HG03432 (cell line): ENCODE measurements around the gene PLAAT5.

Experiments
- ATAC-seq: cut with Tn5 transposase; IDR thresholded peaks from one replicate; pipeline ENCODE4 v1.9.1; 2021; ENCODE audit warnings: mild to moderate bottlenecking, moderate library complexity; ENCODE audit not compliant: unreplicated experiment

Gene PLAAT5

DNA sequence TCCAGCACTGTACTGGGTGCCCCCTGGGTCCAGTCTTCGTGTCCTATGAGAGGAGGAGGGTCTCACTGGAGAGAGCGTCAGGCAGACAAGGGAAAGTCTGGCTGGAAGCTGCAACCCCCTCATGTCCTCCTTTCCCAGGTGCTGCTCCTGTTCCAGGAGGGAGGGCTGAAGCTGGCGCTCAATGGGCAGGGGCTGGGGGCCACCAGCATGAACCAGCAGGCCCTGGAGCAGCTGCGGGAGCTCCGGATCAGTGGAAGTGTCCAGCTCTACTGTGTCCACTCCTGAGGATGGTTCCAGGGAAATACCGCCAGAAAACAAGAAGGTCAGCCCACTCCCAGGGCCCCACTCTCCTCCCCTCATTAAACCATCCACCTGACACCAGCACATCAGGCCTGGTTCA lies 25.1 kb upstream of the PLAAT5 start:
- no peak for ATAC-seq

DNA sequence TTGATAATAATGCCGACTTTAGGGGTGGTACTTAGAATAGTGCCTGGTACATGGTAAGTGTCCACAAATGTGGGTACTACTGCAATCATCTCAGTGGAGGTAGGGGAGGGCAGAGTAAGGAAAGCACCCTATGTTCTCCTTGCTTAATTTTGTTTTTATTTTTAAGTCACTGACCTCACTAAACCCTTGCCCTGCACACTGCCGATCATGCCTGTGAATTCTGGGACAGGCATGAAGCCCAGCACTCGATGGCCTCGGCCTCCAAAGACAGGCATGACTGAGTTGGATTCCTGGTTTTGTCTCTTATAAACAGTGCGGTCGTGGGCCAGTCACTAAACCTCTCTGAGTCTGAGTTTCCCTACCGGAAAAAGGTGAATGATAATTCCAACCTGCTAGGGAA lies 21.8 kb upstream of the PLAAT5 start:
- no peak for ATAC-seq

DNA sequence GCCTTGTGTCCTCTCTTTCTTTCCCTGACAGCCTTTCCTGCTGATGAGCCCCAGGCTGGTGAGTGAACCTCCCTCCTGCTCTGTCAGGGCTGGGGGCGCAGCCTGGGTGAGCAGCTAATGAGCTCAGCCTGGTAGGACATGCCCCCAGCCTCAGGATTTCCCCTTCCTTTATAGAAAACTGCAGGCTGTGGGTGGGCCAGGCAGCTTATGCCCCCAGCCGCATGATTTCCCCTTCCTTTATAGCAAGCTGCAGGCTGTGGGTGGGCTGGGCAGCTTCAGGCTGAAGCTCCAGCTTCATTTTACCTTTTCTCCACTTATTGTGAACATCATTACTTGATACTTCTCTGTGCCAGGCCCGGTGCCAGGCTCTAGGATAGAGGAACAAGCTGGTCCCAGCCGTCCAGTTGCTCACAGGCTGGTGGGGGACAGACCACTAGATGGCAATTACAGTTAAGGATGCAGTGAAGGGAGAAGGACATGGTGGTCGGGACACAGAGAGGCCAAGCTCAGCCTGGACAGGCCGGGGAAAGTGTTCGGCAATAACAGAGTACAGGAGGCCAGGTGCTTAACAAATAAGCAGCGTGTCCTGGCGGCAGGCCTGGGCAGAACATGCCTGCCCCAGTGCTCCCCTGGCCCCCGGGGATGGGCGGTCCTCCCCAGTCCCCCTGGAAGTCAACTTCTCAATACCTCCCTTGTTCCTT lies 20.2 kb upstream of the PLAAT5 start:
- ATAC-seq = no peak

DNA sequence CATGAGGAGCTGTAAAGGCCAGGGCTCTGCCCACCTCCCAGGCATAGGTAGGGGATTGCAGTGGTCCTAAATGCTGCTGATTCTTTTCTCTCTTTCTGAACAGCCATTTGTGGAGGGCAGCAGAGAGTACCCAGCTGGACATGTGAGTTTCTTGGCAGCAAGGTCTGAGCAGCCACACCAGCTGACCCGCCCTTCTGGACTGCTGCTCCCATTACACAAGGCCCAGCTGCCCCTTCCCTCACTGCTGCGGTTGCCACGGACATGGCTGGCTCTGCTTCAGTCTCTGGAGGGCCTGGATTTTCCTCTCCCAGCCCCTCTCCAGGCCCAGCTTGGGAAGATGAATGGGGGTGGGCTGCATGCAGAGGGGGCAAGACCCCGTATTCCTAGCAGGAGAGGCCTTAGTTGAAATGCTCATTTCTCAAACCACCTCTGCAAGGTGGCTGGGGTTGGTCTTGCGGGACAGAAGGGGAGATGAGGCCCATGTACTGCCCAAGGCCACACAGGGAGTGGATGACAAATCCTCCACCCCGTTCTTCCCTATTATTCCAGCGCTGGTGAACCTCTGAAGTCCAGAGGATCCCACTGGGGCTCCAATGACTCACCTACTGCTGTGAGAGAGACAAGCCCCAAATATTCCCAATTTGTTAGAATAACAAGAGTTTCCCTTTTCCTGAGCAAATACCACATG lies 19.5 kb upstream of the PLAAT5 start:
- no peak for ATAC-seq

DNA sequence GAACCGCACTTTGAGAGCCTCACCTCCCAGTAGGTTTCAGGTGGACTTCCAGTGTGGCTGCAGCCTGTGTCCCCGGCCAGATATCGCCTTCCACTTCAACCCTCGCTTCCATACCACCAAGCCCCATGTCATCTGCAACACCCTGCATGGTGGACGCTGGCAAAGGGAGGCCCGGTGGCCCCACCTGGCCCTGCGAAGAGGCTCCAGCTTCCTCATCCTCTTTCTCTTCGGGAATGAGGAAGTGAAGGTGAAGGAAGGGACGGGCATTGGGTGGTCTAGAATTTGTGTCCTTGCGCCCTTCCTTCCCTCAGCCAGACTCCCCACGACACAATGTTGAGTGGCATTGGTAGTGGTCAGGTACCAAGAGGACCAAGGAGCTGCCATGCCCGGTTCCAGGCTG lies 17.8 kb upstream of the PLAAT5 start:
- no peak for ATAC-seq

DNA sequence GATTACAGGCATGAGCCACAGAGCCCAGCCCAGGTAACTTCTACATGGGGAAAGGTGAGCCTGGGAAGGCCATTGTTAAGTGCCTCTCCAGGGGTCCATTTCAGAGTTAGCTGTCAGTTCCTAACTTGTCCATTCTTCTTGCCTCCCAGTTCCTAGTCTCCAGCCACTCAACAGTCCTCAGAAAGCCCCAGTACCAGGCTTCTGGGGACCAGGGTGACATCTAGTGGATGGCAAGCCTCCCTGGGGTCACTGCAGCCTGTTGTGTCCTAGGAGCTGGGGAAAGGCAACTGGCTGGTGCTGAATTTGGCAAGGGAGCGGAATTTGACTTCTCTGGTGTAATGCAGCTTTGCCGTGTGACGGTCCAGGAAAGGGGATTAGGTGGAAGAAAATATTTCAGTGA lies 17.0 kb upstream of the PLAAT5 start:
- no peak for ATAC-seq

DNA sequence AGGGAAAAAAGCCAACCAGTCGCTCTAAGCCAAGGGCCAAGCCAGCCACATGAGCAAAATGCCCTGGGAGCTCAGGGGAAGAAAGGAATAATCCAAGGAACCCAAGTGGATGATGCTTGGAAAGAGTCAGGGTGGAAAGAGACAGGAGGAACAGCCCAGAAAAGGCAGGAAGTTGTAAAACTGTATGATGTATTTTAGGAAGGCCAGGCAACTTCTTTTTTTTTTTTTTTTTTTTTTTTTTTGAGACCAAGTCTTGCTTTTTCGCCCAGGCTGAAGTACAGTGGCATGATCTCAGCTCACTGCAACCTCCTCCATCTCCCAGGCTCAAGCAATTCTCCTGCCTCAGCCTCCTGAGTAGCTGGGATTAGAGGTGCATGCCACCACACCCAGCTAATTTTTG lies 16.5 kb upstream of the PLAAT5 start:
- ATAC-seq = no peak

DNA sequence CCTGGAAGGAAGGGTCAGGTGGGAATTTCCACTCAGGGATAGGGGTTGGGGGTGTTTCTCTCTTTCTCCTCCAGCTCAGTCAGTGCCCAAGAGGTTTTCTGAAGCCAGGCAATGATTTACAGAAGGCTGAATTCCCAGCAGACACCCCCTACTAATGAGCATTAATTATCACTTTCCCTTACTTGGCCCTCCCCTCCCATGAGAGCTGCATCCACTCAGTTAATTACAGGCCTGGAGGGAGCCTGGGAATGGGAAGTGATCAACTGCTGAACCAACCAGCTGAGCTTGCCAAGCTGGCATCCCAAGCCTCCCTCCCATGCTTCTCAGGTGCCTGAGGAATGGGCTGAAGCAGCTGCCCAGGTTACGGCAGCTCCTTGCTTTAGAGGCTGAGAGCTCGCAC lies 15.9 kb upstream of the PLAAT5 start:
- ATAC-seq = no peak

DNA sequence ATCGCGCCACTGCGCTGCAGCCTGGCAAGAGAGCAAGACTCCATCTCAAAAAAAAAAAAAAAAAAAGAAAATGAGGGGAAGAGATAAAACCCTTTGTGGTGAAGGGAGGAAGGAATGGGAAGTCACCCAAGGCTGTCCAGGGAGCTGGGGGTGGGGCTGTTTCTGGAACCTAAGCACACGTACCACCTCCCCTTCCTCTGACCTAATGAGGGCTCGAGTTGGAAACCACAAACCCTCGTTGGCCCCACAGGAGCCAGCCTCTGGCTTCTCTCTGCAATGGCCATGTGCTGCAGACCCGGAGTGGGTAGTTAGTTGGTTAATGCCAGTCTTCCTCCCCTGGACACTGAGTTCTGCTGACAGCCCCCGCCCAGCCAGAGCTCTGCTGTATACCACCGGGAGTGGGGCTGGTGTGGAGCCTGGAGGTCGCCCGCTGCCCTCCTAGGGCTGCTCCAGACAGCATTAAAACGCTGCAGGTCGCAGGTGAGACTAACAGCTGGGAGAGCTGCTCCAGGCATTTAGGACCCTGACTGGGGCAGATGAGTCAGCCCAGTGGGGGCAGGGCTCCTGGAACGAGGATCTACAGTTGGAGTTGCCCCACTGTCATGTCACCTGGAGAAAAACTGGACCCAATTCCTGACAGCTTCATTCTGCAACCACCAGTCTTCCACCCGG lies 15.0 kb upstream of the PLAAT5 start, which contains the start of gene LGALS12:
LGALS12 (plus strand) TSS at position 228 of the 672 bp plus-strand sequence; CDS start at position 603, 375 bp downstream.
- ATAC-seq = no peak

DNA sequence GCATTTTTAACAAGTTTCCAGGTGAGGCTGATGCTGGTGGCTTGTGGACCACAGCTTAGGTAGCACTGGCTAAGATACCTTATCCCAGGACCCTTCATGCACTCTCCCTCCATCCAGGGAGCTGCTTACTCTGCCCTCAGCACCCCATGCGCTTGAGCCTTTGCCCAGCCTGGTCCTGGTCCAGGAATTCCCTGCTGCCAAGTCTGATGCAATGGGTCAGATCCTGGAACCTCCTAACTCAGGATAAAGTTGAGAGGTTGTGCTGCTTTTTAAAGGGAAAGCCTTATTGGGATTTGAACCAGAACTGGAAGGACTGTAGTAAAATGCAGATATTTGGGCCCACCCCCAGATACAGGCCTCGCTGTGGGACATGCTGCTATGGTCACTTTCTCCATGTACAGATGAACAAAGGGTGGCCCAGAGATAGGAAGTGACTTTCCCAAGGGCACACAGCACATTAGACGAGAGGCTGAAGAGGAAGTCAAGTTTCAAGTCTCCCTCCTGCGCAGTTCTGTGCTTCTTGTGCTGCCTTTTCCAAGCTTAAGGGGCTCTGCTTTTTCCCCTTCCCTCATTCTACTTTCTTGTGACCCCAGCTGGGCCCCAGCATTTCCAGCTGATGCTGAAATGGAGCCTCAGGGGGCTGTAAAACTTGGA lies 14.1 kb upstream of the PLAAT5 start:
- ATAC-seq = no peak

DNA sequence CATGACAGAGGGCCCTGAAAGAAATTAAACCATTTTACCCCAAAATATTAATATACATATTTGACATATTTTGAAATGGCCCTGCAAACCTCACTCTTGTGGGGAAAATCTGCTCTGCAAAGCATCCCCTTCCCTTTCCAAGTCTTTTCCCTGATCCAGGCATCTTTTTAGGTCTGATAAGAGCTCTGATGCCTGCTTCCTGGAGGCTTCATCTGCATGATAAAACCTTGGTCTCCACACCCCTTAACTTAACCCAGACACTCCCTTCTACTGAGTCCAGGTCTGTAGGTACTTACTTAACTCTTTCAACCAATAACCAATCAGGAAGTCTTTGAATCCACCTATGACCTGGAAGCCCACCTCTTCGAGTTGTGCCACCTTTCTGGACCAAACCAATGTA lies 13.1 kb upstream of the PLAAT5 start:
- ATAC-seq = no peak

DNA sequence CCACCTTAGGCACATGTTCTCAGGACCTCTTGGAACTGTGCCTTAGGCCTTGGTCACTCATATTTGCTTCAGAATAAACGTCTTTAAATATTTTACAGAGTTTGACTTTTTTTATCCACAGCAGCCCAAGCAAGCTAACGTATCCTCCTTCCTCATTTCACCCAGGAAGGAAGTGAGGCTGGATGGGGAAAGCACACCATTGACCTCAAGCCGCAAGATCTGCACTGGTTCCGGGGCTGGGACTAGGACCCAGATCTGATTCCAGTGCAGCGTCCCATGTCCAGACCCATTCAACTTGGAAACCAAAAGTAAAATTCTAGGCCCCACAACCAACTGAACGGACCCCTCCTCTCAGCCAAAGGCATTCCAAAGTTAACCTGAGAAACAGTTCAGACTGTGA lies 12.5 kb upstream of the PLAAT5 start:
- no peak for ATAC-seq

DNA sequence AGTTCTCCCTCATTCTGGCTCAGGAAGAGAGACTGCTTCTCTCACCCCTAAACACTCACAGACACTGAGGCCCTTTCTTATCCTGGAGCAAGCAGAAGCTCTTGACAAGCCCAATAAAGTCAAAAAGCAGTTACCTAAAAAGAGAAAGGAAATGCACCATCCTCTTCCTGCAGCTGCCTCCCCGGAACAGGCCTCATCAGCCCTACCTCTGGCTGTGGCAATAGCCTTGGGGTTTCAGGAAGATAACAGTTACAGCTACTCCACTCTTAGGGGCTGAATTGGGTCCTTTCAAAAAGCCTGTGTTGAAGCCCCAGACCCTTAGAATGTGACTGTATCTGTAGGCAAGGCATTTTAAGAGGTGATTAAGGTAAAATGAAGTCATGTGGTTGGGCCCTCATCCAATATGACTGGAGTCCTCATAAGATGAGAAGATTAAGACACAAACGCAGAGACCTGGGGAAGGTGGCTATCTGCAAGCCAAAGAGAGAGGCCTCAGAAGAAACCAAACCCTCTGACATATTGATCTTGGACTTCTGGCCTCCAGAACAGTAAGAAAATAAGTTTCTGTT lies 11.4 kb upstream of the PLAAT5 start:
- no peak for ATAC-seq

DNA sequence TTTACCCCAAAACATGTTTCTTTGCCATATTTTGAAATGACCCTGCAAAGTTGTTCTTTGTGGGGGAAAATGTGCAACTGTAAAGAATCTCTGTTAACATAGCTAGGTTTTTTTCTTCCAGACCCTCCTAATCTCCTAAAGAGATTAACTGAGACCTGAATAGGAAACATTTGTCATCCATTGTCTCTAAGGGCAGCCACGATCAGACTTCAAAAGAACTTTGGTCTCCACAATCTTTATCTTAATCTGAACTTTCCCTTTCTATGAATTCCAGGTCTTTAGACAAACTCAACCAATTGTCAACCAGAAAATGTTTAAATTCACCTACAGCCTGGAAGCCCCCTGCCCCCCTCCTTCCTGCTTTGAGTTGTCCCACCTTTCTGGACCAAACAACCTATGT lies 10.3 kb upstream of the PLAAT5 start:
- ATAC-seq = no peak

DNA sequence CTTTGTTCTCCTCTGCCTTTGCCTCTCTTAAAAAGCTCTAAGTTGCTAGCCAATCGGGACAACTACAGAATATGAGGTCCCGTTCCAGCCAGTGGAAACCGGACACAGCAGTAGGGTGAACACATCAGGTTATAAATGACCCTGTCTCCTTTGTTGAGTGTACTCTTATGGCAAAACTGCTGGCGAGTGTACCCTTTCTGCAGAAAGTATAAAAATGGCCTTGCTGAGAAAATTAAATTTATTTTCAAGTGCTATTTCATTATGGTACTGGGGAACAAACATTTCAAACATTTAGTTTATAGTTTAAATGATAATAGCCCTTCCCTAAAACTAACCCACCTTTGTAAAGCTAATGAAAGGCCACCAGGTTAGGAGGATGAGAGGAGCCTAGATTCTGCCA lies 8.9 kb upstream of the PLAAT5 start:
- no peak for ATAC-seq

DNA sequence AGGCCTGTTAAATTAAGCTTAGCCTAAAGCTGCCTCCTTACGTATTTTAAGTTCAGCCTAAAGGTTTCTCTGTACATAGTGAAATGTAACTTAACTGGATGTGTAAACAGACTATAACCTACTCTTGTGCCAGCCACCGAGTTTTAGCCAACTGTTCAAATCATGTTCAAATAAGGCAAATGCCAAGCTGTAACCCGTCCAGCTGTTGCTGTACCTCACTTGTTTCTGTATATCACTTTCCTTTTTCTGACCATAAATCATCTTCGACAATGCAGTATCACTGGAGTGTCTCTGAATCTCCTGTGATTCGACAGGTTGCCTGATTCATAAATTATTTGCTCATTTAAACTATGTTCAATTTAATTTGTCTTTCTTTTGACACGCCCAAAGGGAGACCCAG lies 4.0 kb upstream of the PLAAT5 start:
- no peak for ATAC-seq

DNA sequence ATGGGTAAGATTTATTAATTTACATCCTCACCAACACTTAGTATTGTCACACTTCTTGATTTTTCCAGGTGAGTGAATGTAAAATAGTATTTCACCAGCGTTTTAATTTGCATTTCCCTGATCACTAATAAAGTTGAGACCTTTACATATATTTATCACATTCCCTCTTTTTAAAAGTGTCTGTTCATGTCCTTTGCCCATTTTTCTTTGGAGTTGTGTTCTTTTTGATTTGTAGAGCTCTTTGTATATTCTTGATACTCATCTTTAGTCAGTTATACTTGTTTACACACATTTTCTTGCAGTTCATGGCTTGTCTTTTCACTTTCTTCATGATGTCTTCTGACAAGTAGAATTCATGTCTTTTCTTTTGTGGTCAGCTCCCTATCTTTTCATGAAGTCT lies 2.2 kb upstream of the PLAAT5 start:
- ATAC-seq = no peak

DNA sequence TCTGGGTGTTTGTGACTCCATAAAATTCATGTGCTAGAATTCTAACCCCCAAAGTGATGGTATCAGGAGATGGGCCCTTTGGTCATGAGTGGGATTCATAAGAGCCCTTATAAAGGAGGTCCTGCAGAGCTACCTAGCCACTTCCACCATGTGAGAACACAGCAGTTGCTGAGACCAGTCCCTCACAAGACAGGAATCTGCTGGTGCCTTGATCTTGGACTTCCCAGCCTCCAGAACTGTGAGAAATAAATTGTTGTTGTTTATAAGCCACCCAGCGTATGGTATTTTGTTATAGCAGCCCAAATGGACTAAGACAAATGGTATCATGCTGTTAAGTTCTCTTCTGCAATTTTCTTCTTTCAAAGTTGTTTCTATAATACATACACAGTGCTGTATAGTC lies 1.5 kb upstream of the PLAAT5 start:
- ATAC-seq = no peak

DNA sequence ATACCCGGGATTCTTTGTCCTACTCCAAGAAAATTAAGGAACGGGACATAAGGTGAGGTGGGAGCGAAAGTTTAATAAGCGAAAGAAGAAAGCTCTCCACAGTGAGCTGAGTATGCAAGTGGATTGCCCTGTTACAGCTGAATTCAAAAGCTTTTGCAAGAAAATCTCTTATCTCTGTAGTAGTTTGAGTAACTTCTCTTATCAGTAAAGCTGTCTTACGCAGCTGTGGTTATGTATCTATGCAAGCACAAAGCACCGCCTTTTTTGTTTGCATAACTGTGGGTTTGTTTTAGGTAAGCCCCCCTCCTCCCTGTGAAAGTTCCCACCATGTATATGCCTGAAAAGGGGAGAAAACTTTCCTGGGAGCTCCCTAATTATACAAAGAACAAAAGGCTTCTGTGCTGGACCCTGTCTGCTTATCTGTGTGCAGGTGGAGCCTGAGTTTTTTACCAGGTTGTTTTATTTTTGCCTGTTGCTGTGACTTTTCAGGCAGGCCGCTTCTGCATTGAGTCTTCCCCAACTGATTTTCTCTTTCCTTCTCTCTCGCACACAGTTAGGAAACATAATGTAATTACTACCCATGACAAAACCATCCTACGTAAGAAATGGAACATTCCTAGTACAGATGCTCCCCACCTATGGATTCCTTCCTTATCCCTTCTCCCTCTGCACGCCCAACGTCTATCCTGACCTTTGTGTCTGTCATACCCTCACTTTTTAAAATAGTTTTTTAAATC lies 837 bp upstream of the PLAAT5 start:
- no peak for ATAC-seq

DNA sequence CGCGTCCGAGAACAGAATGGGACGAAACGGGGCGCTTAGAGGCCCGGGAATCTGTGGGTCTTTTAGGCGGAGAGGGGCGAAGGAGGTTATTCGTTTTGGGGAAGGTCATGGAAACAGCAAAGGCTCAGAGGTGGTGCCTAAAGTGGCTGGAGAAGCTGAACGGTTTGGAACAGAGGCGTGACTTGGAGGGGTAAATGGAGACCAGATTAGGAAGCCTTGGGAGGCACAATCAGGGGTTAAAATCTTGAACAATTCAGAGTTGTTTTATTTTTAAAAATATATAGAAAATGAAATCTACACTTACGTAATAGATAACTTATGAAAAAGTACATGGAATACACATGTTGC lies 247 bp upstream of the PLAAT5 start:
- ATAC-seq = no peak

DNA sequence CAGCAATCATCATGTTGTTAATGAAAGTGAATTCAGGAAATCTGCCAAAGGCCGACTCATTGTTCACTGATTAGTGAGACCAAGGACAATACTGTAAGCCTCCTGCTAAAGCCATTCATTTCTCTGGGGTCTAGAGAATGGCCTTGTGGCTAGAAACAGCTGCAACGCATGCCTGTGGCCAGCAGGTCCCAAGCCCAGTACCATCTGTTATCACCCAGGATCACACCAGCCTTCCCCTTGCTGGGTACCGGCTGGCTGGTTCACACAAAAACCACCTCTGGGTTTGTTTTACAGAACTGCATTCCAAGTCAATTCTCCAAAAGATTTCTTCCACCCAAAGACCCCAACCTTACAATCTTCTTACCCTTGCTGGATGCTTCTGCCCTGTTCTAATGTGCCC lies 1.1 kb downstream of the PLAAT5 start:
- no peak for ATAC-seq
